Jurkat, Clone E6-1 (cell line): ENCODE measurements around the gene IRAK3.
"Not testable (repeated sequence)": the region's sequence is repeated elsewhere in the genome, so short reads cannot be mapped to it uniquely, and the experiment has no call there.

Experiments used
- DNase-seq: peaks from one replicate; pipeline ENCODE4 v3.0.0-alpha.2; 2011; ENCODE audit warnings: low read depth, low spot score
- H3K4me3 ChIP-seq: 2 replicates; pipeline ENCODE4 v1.5.1; 2011; ENCODE audit warnings: mild to moderate bottlenecking, low read length, control low read depth, moderate library complexity

The IRAK3 gene

DNA sequence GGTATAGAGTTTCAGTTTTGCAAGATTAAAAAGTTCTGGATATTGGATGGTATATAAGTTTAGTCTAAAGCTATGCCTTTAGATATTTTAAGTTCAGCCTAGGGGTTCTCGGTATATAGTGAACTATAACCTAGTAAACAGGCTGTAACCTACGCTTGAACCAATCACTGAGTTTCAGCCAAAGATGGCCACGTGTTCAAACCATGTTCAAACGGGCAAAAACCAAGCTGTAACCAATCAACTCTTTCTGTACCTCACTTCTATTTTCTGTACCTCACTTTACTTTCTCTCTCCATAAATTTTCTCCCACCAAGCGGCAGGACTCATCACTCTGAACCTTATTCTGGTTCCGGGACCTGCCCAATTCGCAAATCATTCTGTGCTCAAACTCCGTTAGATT lies 20.6 kb upstream of the IRAK3 start:
- DNase-seq = no peak
- peak overlapping the region; percentile 83 for H3K4me3 ChIP-seq

DNA sequence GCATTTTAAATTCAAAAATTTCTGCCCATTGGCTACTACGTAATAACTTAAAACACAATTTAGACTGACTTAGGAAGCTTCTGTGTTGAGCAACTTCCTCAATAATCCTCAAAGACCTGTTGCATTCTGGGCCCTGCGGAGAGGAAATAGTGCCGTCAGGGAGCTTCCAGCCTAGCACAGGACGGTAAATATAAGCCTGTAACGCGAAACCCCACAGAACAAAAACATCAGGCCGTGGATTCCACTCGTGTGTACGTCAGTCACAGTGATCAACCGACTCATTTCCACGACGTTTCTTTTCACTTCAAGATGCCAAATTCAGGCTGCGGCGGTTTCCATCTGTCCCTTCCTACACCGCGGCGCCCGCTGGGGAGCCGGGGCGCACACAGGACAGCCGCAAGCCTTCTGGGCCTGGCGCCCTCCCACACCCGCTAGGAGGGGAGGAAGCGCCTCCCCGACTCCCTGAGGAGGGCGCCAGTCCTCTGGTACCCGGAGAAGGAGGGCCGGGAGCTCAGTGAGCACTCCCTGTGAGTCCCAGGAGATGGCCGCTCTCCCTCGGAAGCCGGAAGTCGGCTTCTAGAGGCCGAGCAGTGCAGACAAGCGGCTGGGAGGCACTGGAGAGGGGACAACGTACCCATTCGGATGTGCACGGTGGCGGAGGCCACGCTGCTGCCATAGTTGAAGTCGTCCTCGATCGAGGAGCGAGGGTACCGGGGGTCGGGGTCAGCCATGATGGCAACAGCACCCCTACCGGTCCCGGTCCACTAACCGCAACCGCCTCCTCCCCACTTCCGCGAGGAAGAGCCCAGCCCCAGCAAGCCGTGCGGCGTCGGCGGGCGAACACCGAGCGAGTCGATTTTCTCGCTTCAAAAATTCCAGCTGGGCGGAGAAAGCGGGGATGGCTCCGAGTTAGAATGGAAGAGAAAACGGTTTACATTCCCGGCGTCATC lies 19.5 kb upstream of the IRAK3 start, which contains the start of gene TMBIM4:
TMBIM4 (minus strand) TSS at position 776 of the 950 bp plus-strand sequence; CDS start at position 731, 45 bp downstream.
- H3K4me3 ChIP-seq = peak within 1 kb of the TSS; percentile 83
- peak; percentile 82 for DNase-seq

DNA sequence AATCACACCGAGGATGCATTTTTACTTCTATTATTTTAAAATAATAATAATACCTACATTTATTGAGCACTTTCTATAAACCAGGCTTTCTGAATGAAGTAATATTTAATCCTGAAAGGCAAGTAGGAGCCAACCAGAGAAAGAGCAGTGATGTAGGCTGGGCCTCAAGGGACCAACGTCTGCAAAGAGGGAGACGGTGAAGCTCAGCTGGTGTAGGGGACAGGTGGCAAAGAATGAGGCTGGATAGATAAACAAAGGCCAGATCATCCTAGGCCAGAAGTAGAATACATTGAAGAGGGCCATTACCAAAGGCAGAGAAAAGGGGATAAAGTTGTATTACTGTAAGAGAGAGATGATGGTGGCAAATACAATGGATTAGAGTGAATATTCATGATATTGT lies 18.4 kb upstream of the IRAK3 start:
- DNase-seq = no peak
- peak overlapping the region; percentile 83 for H3K4me3 ChIP-seq

DNA sequence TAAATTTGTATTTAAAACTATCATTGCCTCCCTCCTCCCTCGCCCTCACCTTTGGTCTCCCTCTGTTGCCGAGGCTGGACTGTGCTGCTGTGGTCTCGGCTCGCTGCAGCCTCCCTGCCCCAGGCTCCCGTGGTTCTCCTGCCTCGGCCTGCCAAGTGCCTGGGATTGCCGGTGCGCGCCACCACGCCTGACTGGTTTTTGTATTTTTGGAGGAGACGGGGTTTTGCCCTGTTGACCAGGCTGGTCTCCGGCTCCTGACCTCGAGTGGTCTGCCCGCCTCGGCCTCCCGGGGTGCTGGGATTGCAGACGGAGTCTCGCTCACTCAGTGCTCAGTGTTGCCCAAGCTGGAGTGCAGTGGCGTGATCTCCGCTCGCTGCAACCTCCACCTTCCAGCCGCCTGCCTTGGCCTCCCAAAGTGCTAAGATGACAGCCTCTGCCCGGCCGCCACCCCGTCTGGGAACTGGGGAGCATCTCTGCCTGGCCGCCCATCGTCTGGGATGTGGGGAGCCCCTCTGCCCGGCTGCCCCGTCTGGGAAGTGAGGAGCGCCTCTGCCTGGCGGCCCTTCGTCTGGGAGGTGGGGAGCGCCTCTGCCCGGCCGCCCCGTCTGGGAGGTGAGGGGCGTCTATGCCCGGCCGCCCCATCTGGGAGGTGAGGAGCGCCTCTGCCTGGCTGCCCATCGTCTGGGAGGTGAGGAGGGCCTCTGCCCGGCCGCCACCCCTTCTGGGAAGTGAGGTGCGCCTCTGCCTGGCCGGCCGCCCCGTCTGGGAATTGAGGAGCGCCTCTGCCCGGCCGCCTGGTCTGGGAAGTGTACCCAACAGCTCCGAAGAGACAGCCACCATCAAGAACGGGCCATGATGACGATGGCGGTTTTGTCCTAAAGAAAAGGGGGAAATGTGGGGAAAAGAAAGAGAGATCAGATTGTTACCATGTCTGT lies 14.4 kb upstream of the IRAK3 start:
- DNase-seq, H3K4me3 ChIP-seq: not testable (repeated sequence)

DNA sequence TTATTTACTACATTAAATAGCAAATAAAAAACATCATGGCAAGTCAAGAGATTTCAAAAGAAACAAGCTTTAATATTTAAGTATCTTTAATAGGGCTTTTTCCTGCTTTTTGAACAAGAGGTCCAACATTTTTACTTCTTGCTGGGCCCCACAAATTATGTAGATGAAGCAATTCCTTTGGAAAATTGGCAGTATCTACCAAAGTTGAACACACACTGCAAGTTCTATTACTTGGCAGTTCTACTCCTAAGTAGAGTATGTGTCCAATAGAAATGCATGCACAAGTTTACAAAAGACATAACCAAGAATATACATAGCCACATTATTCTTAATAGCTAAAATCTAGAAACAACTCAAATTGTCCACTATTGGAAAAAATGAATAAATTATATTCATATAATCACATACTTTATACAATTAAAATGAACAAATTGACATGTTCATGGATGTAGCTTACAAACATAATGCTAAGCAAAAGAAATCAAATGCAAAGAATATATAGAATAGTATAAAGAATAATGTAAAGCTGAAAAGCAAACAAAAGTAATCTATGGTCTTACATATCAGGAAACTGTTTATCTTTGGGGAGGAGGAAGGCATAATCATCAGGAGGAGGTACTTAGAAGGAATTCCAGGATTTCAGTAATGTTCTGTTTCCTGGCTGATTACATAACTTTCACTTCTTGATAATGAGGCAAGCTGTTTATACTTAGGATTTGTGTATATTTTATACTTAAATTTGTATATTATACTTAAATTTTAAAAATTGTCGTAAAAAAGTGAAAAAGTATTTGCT lies 12.7 kb upstream of the IRAK3 start:
- no peak overlapping the region for H3K4me3 ChIP-seq
- no peak for DNase-seq

DNA sequence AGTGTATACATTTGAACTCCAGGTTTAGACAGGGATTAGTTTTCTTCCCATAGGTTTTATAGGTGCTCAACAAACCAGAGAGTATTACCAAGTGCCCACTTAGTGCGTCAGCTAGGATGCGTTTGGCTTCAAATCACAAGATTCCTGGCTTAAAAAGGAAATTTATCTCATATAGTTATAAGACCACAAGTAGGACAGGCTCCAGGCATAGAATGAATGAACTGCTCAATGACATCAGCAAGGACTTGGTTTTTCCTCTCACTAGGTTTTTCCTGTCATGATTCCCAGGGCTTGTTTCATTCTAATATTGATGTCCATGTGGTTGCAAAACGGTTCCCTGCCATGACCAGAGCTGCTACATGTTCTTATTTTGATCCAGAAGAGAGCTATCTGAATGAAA lies 6.1 kb upstream of the IRAK3 start:
- H3K4me3 ChIP-seq = no peak overlapping the region
- DNase-seq = no peak

DNA sequence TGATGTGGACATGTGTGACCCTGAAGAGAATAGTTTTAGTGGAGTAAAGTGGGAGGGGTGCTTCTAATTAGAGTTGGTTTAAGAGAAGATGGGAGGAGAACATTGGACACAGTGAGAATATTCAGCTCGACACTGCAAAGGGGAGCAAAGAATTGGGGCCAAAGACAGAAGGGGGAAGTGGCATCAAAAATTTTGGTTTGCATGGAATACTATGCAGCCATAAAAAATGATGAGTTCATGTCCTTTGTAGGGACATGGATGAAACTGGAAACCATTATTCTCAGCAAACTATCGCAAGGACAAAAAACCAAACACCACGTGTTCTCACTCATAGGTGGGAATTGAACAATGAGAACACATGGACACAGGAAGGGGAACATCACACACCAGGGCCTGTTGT lies 4.2 kb upstream of the IRAK3 start:
- not testable (repeated sequence) for DNase-seq, H3K4me3 ChIP-seq

DNA sequence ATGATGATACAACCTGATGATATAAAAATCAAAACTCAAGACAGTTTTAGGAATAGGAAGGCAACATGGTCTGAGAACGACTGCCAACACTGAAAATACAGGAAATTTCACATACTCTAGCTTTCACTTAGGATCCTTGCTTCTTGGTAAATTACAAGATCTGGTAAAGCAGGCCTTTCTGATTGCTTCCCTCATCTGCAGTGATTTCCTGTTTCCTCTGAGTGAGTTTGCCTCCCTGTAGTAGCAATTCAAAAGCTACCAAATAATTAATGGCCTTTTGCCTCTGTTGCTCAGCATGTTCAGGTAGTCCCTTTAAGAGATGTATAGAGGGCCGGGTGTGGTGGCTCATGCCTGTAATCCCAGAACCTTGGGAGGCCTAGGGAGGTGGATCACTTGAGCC lies 2.0 kb upstream of the IRAK3 start:
- H3K4me3 ChIP-seq = no peak overlapping the region
- DNase-seq = no peak

DNA sequence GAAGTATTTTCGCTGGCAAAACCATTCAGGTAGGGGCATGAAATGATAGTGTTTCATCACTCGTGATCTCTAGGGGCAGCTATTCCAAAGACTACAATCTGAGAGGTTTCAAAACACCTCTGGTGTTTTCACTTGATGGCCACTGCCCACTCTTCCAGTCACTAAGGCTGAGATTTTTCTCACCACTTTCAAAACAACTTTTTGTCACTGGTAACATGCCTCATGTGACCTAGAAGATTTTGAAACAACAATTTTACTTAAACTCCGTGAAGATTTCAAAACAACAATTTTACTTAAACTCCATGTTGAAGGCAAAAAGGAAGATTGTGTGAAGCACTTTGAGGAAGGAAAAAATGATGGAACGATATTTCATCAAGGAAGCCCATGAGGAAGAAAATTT lies 1.2 kb upstream of the IRAK3 start:
- DNase-seq = no peak
- H3K4me3 ChIP-seq = no peak overlapping the region

DNA sequence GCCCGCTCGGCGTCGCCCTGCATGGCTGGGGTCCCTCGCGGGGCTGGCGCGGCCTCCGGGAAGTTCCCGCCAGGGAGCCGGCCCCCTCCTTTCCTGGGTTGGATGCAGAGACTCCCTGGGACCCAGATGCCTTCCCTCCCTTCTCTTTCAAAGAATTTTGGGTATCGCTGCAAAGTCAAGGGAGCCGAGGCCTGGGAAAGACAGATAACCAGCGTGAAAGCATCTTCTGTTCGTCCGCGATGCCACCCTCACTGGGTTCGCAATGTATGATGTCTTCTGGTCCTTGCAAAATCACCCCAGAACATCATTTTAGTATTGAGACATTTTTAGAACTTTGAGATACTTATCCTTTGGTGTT lies 451 bp downstream of the IRAK3 start:
- no peak for DNase-seq
- H3K4me3 ChIP-seq = no peak overlapping the region

DNA sequence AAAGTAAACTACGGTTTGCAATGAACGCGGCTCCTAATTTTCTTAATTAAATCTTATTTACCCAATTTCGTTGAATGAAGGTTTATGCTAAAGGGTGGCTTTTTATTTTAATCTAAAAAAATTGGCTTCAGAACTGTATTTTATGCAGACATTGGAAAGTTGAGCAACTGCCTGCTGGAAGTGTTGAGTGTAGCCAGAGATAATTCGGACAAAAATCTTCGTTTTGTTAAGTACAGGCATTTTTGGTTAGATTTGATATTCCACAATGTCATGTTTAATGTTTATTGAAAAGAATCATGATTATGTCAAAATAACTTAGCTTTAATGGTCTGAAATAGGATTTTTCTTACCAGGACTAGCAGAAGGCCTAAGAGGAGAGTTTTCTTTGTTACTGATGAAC lies 875 bp downstream of the IRAK3 start:
- no peak for DNase-seq

DNA sequence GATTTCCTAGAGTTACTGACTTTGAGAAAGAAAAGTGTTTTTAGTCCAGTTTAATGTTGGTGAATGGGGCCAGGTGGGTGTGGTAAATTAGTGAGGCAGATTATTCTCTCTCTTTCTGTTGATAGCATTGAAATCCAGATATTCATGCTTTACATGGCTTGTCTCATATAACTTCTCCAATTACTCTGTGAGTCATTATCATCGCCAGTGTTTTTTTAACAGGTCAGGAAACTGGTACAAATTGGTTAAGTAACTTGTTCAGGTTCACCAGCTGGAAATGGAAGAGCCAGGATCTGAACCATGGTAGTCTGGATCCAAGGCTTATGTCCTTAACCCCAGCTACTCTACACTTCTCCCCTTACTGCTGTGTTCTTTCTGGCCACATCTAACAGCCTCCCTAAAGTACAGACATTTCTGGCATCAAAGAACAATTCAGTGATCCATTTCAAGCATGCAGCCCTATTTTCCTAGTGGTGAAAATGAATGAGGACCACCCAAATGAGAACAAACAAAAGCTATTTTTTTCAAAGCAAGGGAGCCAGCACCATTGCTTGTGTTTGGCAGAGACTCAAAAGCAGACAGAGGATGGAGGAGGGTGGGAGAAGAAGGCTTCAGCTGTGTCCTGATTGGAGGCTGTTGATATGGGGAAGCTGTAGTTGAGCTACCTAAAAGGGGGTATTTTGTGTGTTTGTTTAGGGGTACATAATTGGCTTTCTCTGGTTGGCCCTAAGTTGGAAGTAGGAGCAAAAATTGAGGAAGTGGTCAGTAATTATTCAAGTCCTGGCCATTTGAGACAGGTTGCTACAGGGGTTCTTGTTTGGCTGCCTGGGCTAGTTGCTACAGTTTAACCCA lies 1.7 kb downstream of the IRAK3 start:
- H3K4me3 ChIP-seq = no peak overlapping the region
- no peak for DNase-seq

More for the DNA sequence above, 875 bp downstream of the IRAK3 start:
- no peak overlapping the region for H3K4me3 ChIP-seq

DNA sequence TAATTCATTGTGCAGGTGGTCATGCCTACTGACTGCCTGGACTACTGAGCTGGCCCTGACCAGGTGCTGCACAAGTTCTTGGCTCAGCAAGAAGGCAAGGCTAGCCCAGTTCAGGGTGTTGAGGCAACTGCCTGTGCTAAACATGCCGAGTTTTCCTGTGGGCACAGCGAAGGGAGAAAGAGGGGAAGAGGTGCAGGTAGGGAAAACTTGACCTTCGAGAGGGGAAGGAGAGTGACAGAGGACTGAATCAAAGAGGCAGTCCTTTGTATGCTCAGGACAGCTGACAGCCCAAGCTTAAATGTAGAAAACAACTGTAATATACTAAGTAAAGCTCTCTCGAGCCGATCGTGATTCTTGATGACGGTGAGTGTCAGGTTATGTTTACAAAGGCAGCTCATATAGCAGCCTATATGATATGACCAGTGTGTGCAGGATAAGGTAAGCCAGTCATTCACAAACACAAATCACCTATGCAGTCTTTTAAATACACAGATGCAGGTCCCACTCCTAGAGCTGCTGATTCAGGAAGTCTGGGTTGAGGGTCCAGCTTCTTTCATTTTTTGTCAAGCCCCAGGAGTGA lies 2.6 kb downstream of the IRAK3 start:
- H3K4me3 ChIP-seq = no peak overlapping the region
- DNase-seq = no peak

DNA sequence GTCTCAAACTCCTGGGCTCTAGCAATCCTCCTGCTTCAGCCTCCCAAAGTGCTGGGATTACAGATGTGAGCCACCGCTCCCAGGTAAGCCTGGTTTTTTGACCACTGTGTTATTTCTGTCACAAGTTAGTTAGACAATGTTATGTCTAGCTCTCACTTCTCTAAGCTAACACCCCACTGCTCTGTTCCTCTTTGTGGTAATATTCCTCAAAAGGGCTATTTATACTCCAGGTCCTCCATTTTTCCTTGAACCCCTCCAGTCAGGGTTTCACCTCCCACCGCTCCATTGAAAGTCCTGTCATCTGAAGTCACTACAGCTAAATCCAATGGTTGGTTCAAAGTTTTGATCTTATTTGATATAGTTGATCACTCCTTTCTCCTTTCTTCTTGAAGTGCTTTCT lies 5.1 kb downstream of the IRAK3 start:
- DNase-seq = no peak
- no peak overlapping the region for H3K4me3 ChIP-seq

DNA sequence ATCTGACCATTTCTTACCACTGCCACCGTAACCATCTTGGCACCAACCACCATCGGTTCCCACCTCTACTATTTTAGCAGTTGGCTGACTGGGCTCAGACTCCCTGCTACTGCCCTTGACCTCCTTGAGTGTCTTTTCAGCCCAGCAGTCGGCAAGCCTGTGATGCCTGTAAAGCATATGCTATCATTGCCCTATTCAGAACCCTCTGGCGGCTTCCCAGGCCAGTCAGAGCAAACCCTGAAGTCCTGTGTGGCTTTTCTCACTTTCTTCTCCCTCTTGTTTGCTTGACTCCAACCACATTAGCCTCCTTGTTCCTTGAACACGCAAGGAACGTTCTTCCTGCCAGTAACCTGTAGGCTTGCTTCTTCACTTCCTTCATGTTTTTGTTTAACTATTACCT lies 6.2 kb downstream of the IRAK3 start:
- no peak overlapping the region for H3K4me3 ChIP-seq
- DNase-seq = no peak

DNA sequence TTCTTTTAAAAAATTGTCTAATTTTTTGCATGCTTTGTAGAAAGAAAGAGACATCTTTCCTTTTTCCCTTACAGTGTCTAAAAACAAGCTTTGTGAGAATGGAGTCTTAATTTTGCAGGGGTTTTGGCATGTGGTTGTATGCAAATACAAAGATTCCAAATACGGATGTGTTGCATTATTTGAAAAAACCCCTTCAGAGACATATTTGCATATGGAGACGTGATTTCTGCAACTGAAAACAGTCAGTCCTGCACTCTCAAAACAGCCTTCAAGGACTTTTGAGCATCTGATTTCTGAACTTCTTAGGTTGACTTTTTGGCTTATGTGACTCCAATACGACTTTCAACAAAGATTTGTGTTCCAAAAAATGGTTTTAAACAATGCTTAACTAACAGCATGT lies 7.8 kb downstream of the IRAK3 start:
- H3K4me3 ChIP-seq = no peak overlapping the region
- no peak for DNase-seq

DNA sequence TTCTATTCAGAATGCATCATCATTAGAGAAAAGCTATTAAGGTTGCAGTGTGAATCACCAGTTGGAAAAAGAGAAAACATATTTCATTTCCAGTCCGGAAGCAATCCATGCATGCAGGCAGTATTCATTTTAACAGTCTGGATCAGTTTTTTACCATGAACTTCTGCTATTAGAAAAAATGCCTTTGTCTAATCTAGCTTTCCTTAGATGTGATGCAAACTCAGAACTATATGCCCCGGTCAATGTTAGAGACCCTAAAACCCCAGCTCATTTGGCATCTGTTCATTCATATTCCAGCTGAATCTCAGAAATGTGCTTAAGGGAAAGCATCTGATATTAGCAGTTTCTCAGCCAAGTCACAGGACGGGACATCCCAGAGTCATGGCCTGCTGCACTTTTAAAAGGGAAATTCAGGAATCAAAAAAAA lies 8.5 kb downstream of the IRAK3 start:
- no peak for DNase-seq
- H3K4me3 ChIP-seq = no peak overlapping the region

DNA sequence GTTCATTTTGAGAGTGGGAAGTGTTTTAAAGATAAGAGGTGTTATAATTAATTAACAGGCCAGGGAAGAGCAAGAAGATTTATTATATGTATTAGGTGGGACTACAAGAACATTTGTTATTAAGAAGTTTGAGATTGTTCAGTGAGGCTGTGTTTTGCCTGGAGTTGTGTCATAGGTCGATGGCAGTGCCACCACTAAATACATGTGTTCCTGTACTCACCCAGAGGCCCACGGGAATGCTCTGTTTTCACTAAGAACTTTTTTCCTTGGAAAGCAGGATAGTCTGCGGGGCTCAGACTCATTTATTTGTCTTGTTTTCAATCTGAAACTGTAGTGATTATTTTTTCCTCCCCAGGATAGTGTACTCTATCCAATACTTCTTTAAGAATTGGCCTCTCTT lies 10.1 kb downstream of the IRAK3 start:
- no peak overlapping the region for H3K4me3 ChIP-seq
- DNase-seq = no peak
